MCF 10A (cell line): ENCODE data around the gene ZNRF3. TPM values are rescaled to one million over a fixed set of nuclear protein-coding genes. Genes with fewer than 3 reads are reported as not detected.

Experiments used
- BruUV-seq: library from RNA; stranded (reverse); fragments of 400-500 nt; replicated peaks from 2 replicates; lab custom pipeline; 2021; lab: Mats Ljungman, UMichigan
- CTCF ChIA-PET: fragments of 300-600 bp; sonication (Branson Sonifier 250); formaldehyde crosslinking; extraction: SDS; loops from one replicate; lab custom pipeline; 2021; ENCODE audit warnings: antibody characterized with exemption, inconsistent platforms; lab: Yijun Ruan, JAX
- POLR2A ChIA-PET: fragments of 300-600, 350-650 bp; sonication (Branson Sonifier 250); formaldehyde crosslinking; extraction: SDS; loops from one replicate; lab custom pipeline; 2020; ENCODE audit warnings: antibody characterized with exemption, inconsistent platforms; lab: Yijun Ruan, JAX
- DNase-seq: peaks from one replicate; pipeline ENCODE4 v3.0.0-alpha.2; 2018; ENCODE audit not compliant: unreplicated experiment
- H3K27ac Mint-ChIP-seq: one replicate; pipeline ENCODE4 v1.8.0; 2022; ENCODE audit warnings: mild to moderate bottlenecking, low read depth, mixed read lengths; ENCODE audit not compliant: unreplicated experiment
- H3K27me3 Mint-ChIP-seq: one replicate; pipeline ENCODE4 v1.8.0; 2022; ENCODE audit warnings: mixed read lengths; ENCODE audit not compliant: insufficient read depth, unreplicated experiment
- H3K36me3 Mint-ChIP-seq: one replicate; pipeline ENCODE4 v1.8.0; 2022; ENCODE audit warnings: mild to moderate bottlenecking, moderate library complexity, mixed read lengths; ENCODE audit not compliant: insufficient read depth, unreplicated experiment
- H3K4me1 Mint-ChIP-seq: one replicate; pipeline ENCODE4 v1.8.0; 2022; ENCODE audit warnings: mixed read lengths; ENCODE audit not compliant: insufficient read depth, unreplicated experiment
- H3K4me3 Mint-ChIP-seq: one replicate; pipeline ENCODE4 v1.8.0; 2022; ENCODE audit warnings: mild to moderate bottlenecking, moderate library complexity, mixed read lengths; ENCODE audit not compliant: unreplicated experiment
- H3K9me3 Mint-ChIP-seq: one replicate; pipeline ENCODE4 v1.8.0; 2022; ENCODE audit warnings: mixed read lengths; ENCODE audit not compliant: unreplicated experiment
- intact Hi-C: fragments of 100-400 bp; cut with micrococcal nuclease; formaldehyde crosslinking; loops from 2 replicates; pipeline ENCODE4 v1.14.1; 2022
- total RNA-seq: library from RNA; stranded (reverse); gene quantifications from 2 replicates; pipeline ENCODE4 v1.2.3, GENCODE V29; 2022
- TF ChIP-seq, protein P1 (sequence below): fragments of 200-600 bp; IDR thresholded peaks from one replicate; pipeline ENCODE4 v1.8.0; 2022; ENCODE audit warnings: antibody characterized with exemption, mild to moderate bottlenecking; ENCODE audit not compliant: unreplicated experiment

The ZNRF3 gene
- total RNA-seq, 1 experiment from 2014 or later, result 7.1 TPM

DNA sequence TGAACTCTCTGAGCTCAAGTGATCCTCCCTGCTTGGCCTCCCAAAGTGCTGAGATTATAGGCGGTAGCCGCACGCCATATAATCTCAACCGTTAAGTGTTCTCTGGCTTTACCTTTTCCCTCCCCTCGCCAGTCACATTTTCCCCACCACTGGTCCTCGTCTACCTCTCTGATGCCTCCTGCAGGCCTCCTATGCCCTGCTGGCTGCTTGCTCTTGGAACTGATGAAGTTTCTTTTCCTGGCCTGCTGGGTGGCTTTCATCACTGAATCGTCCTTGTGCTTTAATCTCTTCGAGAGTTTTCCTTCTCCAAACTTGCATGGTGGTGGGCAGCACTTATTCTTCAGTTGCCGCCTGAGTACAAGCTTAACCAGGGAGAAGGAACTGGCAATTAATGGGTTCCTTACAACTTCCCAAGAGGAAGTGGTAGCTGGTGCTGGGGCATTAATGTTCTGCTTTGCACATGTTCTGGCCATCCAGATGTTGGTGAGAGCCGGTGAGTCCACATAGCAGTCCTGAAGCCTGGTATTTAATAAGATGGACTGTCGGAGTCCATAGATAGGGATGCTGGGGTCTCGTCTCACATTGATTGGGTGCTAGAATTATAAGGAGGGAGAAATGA is 177.0 kb downstream of the ZNRF3 start:
- Mint-ChIP-seq H3K27ac (no peak overlapping the region), H3K4me3 (no peak overlapping the region), H3K4me1 (peaks cover 5% of the 10 kb centered on the region), H3K36me3 (no peaks in the 10 kb centered on the region), H3K27me3 (no peaks in the 10 kb centered on the region), H3K9me3 (no peaks in the 10 kb centered on the region)
- ChIA-PET CTCF (interaction anchor here (0.6 kb wide), 1 partner anchor 200 kb away, joined by 4 read pairs; no protein-coding TSS in a partner anchor), POLR2A (no interaction called here)
- BruUV-seq, result no TSS peak
- intact Hi-C loops, result no loop called here
- no peak for DNase-seq
- TF ChIP-seq, protein P1, sequence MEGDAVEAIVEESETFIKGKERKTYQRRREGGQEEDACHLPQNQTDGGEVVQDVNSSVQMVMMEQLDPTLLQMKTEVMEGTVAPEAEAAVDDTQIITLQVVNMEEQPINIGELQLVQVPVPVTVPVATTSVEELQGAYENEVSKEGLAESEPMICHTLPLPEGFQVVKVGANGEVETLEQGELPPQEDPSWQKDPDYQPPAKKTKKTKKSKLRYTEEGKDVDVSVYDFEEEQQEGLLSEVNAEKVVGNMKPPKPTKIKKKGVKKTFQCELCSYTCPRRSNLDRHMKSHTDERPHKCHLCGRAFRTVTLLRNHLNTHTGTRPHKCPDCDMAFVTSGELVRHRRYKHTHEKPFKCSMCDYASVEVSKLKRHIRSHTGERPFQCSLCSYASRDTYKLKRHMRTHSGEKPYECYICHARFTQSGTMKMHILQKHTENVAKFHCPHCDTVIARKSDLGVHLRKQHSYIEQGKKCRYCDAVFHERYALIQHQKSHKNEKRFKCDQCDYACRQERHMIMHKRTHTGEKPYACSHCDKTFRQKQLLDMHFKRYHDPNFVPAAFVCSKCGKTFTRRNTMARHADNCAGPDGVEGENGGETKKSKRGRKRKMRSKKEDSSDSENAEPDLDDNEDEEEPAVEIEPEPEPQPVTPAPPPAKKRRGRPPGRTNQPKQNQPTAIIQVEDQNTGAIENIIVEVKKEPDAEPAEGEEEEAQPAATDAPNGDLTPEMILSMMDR, result no peak

- intact Hi-C loops, result no loop called here
- Mint-ChIP-seq H3K27me3 (no peaks in the 10 kb centered on the region), H3K9me3 (no peaks in the 10 kb centered on the region), H3K4me1 (peaks cover 5% of the 10 kb centered on the region), H3K4me3 (no peak overlapping the region), H3K27ac (no peak overlapping the region), H3K36me3 (no peaks in the 10 kb centered on the region)
- ChIA-PET POLR2A (interaction anchor here (0.6 to 1.0 kb wide), 4 partner anchors 11 to 40 kb away, joined by 3 to 5 read pairs (median 3); no protein-coding TSS in a partner anchor), CTCF (interaction anchor here (0.6 to 1.4 kb wide), 3 partner anchors 21 to 200 kb away, joined by 3 to 4 read pairs (median 4); no protein-coding TSS in a partner anchor)
- TF ChIP-seq, protein P1, result no peak
- no TSS peak for BruUV-seq
- no peak for DNase-seq
These were observed 177.6 kb downstream of the ZNRF3 start for GRCh38 chr22:29060931-29061330.

GRCh38 chr22:29061773-29062172 is 178.4 kb downstream of the ZNRF3 start, which contains the start of gene C22orf31:
Gene C22orf31, minus strand, starts transcription at chr22:29061831. Its CDS starts 39 bp downstream, at chr22:29061792.
- intact Hi-C loops, result no loop called here
- no peak for DNase-seq
- no peaks in the 10 kb centered on the region for H3K36me3 Mint-ChIP-seq
- no peaks in the 10 kb centered on the region for H3K9me3 Mint-ChIP-seq
- TF ChIP-seq, protein P1, result no peak
- no TSS peak for BruUV-seq
- no peak within 1 kb of the TSS for H3K4me3 Mint-ChIP-seq
- ChIA-PET CTCF (interaction anchor here (1.4 kb wide), 1 partner anchor 21 kb away, joined by 4 read pairs; no protein-coding TSS in a partner anchor), POLR2A (interaction anchor here (0.6 to 1.0 kb wide), 3 partner anchors 11 to 17 kb away, joined by 3 to 5 read pairs (median 3); no protein-coding TSS in a partner anchor)
- H3K27ac Mint-ChIP-seq, result no peak within 1 kb of the TSS
- peaks cover 5% of the 10 kb centered on the region for H3K4me1 Mint-ChIP-seq
- no peaks in the 10 kb centered on the region for H3K27me3 Mint-ChIP-seq

DNA sequence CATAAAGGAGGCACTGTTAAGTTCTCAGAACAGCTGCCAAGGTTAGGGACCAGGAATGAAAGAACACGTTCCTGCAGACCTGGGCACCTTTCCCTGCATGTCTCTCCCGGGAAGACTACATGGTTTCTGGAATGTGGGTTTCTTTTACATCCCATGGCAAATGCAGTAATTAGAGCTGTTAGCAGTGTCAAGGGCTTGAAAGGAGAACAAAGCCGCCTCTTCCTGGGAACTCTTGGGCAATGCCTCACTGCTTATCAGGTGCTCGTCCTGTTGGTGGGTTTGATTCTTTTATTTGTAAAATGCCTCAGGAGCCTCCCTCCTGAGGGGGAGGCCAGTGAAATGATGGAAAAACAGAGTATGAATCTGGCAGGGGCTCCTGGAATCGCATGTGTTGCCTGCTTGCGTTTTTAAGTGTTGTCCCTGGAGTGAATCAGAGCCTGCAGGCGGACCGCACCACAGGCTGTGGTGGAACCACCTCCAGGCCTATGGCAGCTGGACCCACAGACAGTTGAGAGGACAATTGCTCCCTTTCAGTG is 179.0 kb downstream of the ZNRF3 start:
- TF ChIP-seq, protein P1, result no peak
- no peak overlapping the region for H3K27ac Mint-ChIP-seq
- H3K4me3 Mint-ChIP-seq, result no peak overlapping the region
- no TSS peak for BruUV-seq
- intact Hi-C loops, result no loop called here
- DNase-seq, result no peak
- CTCF ChIA-PET, result interaction anchor here (0.6 to 1.4 kb wide), 2 partner anchors 22 to 69 kb away, joined by 4 read pairs; no protein-coding TSS in a partner anchor
- no peaks in the 10 kb centered on the region for H3K27me3 Mint-ChIP-seq
- H3K9me3 Mint-ChIP-seq, result no peaks in the 10 kb centered on the region
- peaks cover 5% of the 10 kb centered on the region for H3K4me1 Mint-ChIP-seq
- H3K36me3 Mint-ChIP-seq, result no peaks in the 10 kb centered on the region
- POLR2A ChIA-PET, result no interaction called here
